Neuronal stem cell (in vitro differentiated cells): Measurements from ENCODE around the gene FADS2.

Experiments used
- DNase-seq: peaks from one replicate; pipeline ENCODE4 v3.0.0-alpha.2; 2013; ENCODE audit warnings: low spot score
- H2AFZ ChIP-seq: one replicate; pipeline ENCODE4 v1.6.1; 2013; ENCODE audit warnings: mild to moderate bottlenecking, low read length, inconsistent platforms
- H2AK5ac ChIP-seq: 2 replicates; pipeline ENCODE4 v1.6.1; 2013; ENCODE audit warnings: low read depth, mild to moderate bottlenecking, inconsistent platforms, low read length, moderate library complexity, mixed read lengths
- H2BK120ac ChIP-seq: 2 replicates; pipeline ENCODE4 v1.6.1; 2013; ENCODE audit warnings: low read depth, mild to moderate bottlenecking, inconsistent platforms, low read length, moderate library complexity, mixed read lengths
- H2BK12ac ChIP-seq: one replicate; pipeline ENCODE4 v1.6.1; 2013; ENCODE audit warnings: low read length, inconsistent platforms
- H2BK15ac ChIP-seq: 2 replicates; pipeline ENCODE4 v1.6.1; 2013; ENCODE audit warnings: mild to moderate bottlenecking, low read length, inconsistent platforms, mixed read lengths
- H2BK5ac ChIP-seq: one replicate; pipeline ENCODE4 v1.6.1; 2013; ENCODE audit warnings: inconsistent platforms, mild to moderate bottlenecking, low read length, moderate library complexity
- H3K14ac ChIP-seq: one replicate; pipeline ENCODE4 v1.6.1; 2013; ENCODE audit warnings: low read length, inconsistent platforms
- H3K18ac ChIP-seq: 2 replicates; pipeline ENCODE4 v1.6.1; 2013; ENCODE audit warnings: low read length, inconsistent platforms
- H3K23ac ChIP-seq: 2 replicates; pipeline ENCODE4 v1.6.1; 2013; ENCODE audit warnings: low read depth, mild to moderate bottlenecking, mixed read lengths, low read length, inconsistent platforms; ENCODE audit not compliant: poor library complexity
- H3K27ac ChIP-seq: replicated peaks from 3 replicates; pipeline ENCODE4 v1.5.1; 2013; ENCODE audit warnings: low read length, inconsistent platforms
- H3K27me3 ChIP-seq, 3 experiments: 2 replicates each; pipeline ENCODE4 v1.6.1; 2013; ENCODE audit warnings: low read length in 3 of 3, mild to moderate bottlenecking in 2 of 3, inconsistent platforms in 1 of 3, low read depth in 1 of 3, mixed read lengths in 1 of 3, moderate library complexity in 1 of 3; ENCODE audit not compliant: control insufficient read depth in 3 of 3, insufficient read depth in 3 of 3
- H3K36me3 ChIP-seq, 2 donors: replicated peaks in 1 of 2; 2 replicates each; pipeline ENCODE4 v1.6.1; 2013; ENCODE audit warnings: low read length in 2 of 2; ENCODE audit not compliant: control insufficient read depth in 2 of 2, insufficient read depth in 2 of 2
- H3K4ac ChIP-seq: 2 replicates; pipeline ENCODE4 v1.6.1; 2013; ENCODE audit warnings: inconsistent platforms, mild to moderate bottlenecking, low read length, moderate library complexity
- H3K4me1 ChIP-seq, 2 donors: 1 replicate in 1 of 2; 2 replicates in 1 of 2; pipeline ENCODE4 v1.6.1; 2013; ENCODE audit warnings: low read length in 2 of 2, low read depth in 1 of 2; ENCODE audit not compliant: control insufficient read depth in 2 of 2, insufficient read depth in 1 of 2
- H3K4me2 ChIP-seq: one replicate; pipeline ENCODE4 v1.6.1; 2013; ENCODE audit warnings: mild to moderate bottlenecking, low read length, inconsistent platforms; ENCODE audit not compliant: insufficient read depth, poor library complexity, severe bottlenecking
- H3K4me3 ChIP-seq, 2 donors: 2 replicates each; pipeline ENCODE4 v1.5.1; 2013; ENCODE audit warnings: low read length in 2 of 2, mild to moderate bottlenecking in 2 of 2, inconsistent platforms in 1 of 2, moderate library complexity in 1 of 2
- H3K79me1 ChIP-seq: one replicate; pipeline ENCODE4 v1.6.1; 2013; ENCODE audit warnings: low read depth, mild to moderate bottlenecking, inconsistent platforms, low read length, moderate library complexity
- H3K9ac ChIP-seq: one replicate; pipeline ENCODE4 v1.6.1; 2013; ENCODE audit warnings: mild to moderate bottlenecking, low read depth, low read length, inconsistent platforms; ENCODE audit not compliant: poor library complexity
- H3K9me3 ChIP-seq, 2 donors: replicated peaks in 1 of 2; 2 replicates each; pipeline versions ENCODE3 to v1.6.1; 2013; ENCODE audit warnings: low read length in 2 of 2, mild to moderate bottlenecking in 2 of 2, inconsistent platforms in 1 of 2, low read depth in 1 of 2, mixed read lengths in 1 of 2, moderate library complexity in 1 of 2; ENCODE audit not compliant: control insufficient read depth in 2 of 2, insufficient read depth in 1 of 2
- H4K8ac ChIP-seq: one replicate; pipeline ENCODE4 v1.6.1; 2013; ENCODE audit warnings: low read depth, mild to moderate bottlenecking, inconsistent platforms, low read length, moderate library complexity
- H4K91ac ChIP-seq: one replicate; pipeline ENCODE4 v1.6.1; 2013; ENCODE audit warnings: low read length, low read depth, mild to moderate bottlenecking, inconsistent platforms; ENCODE audit not compliant: poor library complexity
- WGBS, 2 donors: extraction: QIAGEN DNeasy Blood & Tissue Kit; methylation state at CpG; one replicate each; pipeline ENCODE4 v1.1.7; 2013; ENCODE audit warnings: missing lambda C conversion rate in 2 of 2, mixed read lengths in 1 of 2; ENCODE audit not compliant: insufficient read length in 2 of 2, insufficient replicate concordance in 1 of 2; ENCODE audit errors: extremely low coverage in 2 of 2; 5-methylcytosine and 5-hydroxymethylcytosine counted together

FADS2 gene

GRCh38 chr11:61816736-61817455, 11.2 kb upstream of the FADS2 start, which contains the start of gene FADS1:
Gene FADS1 (minus strand): TSS chr11:61817003. CDS start chr11:61816929, 74 bp downstream.
- peak; percentile 93 for DNase-seq
- peak within 1 kb of the TSS; percentile 99 for H3K9ac ChIP-seq

GRCh38 chr11:61817471-61818202, 10.5 kb upstream of the FADS2 start:
- Histone ChIP-seq H2AK5ac (no peak overlapping the region), H3K27me3 (no peaks in the 10 kb centered on the region), H2BK15ac (no peak overlapping the region), H2BK5ac (no peak overlapping the region), H3K4me1 (peaks cover 14 to 19% of the 10 kb centered on the region in 2 donors), H2AFZ (peak overlapping the region; percentile 72), H3K4me3 (peak overlapping the region; percentile 91 to 97), H3K9me3 (peaks cover 0 to 3% of the 10 kb centered on the region in 2 donors), H3K23ac (no peak overlapping the region), H3K18ac (no peak overlapping the region), H3K9ac (no peak overlapping the region), H3K14ac (no peak overlapping the region), H2BK120ac (no peak overlapping the region), H2BK12ac (no peak overlapping the region), H3K79me1 (peaks cover 18% of the 10 kb centered on the region), H3K36me3 (peaks cover 13 to 29% of the 10 kb centered on the region in 2 donors), H3K4me2 (peak overlapping the region; percentile 54), H3K4ac (no peak overlapping the region), H3K27ac (peak overlapping the region; percentile 85), H4K8ac (no peak overlapping the region), H4K91ac (no peak overlapping the region)
- no CpG with 5 or more reads among the region's 6 CpGs for WGBS, 2 donors
- no peak for DNase-seq

More at GRCh38 chr11:61816736-61817455, 11.2 kb upstream of the FADS2 start, which contains the start of gene FADS1:
- no peaks in the 10 kb centered on the region for H3K27me3 ChIP-seq
- H3K27ac ChIP-seq, result peak within 1 kb of the TSS; percentile 85
- peak within 1 kb of the TSS; percentile 100 for H2BK120ac ChIP-seq
- peak within 1 kb of the TSS; percentile 91 to 97 for H3K4me3 ChIP-seq
- peak within 1 kb of the TSS; percentile 99 for H2BK15ac ChIP-seq
- peaks cover 20 to 37% of the 10 kb centered on the region in 2 donors for H3K36me3 ChIP-seq
- H3K23ac ChIP-seq, result peak within 1 kb of the TSS; percentile 99
- H3K4ac ChIP-seq, result peak within 1 kb of the TSS; percentile 99
- peak within 1 kb of the TSS; percentile 100 for H2AK5ac ChIP-seq
- H3K14ac ChIP-seq, result peak within 1 kb of the TSS; percentile 99
- H4K91ac ChIP-seq, result peak within 1 kb of the TSS; percentile 97
- H3K18ac ChIP-seq, result peak within 1 kb of the TSS; percentile 100
- peak within 1 kb of the TSS; percentile 87 for H3K4me2 ChIP-seq
- H3K79me1 ChIP-seq, result peaks cover 25% of the 10 kb centered on the region
- no CpG with 5 or more reads among the region's 73 CpGs for WGBS, 2 donors
- H3K9me3 ChIP-seq, result peaks cover 0 to 3% of the 10 kb centered on the region in 2 donors
- H4K8ac ChIP-seq, result no peak within 1 kb of the TSS
- H2BK5ac ChIP-seq, result peak within 1 kb of the TSS; percentile 99
- H2AFZ ChIP-seq, result peak within 1 kb of the TSS; percentile 72
- H3K4me1 ChIP-seq, result peaks cover 14 to 19% of the 10 kb centered on the region in 2 donors
- peak within 1 kb of the TSS; percentile 86 for H2BK12ac ChIP-seq

- no peaks in the 10 kb centered on the region for H3K27me3 ChIP-seq
- no peak overlapping the region for H2BK120ac ChIP-seq
- no peak overlapping the region for H4K91ac ChIP-seq
- H3K4me2 ChIP-seq, result no peak overlapping the region
- no peak overlapping the region for H3K18ac ChIP-seq
- H3K9ac ChIP-seq, result no peak overlapping the region
- H2AFZ ChIP-seq, result no peak overlapping the region
- no peak overlapping the region for H3K14ac ChIP-seq
- no peak for DNase-seq
- peaks cover 5 to 18% of the 10 kb centered on the region in 2 donors for H3K36me3 ChIP-seq
- H2BK15ac ChIP-seq, result no peak overlapping the region
- no peak overlapping the region for H4K8ac ChIP-seq
- H2AK5ac ChIP-seq, result no peak overlapping the region
- no CpG with 5 or more reads among the region's 2 CpGs for WGBS, 2 donors
- H3K23ac ChIP-seq, result no peak overlapping the region
- peaks cover 11% of the 10 kb centered on the region for H3K79me1 ChIP-seq
- no peak overlapping the region for H3K27ac ChIP-seq
- peaks cover 4 to 10% of the 10 kb centered on the region in 2 donors for H3K4me1 ChIP-seq
- H2BK5ac ChIP-seq, result no peak overlapping the region
- H3K4ac ChIP-seq, result no peak overlapping the region
- H2BK12ac ChIP-seq, result no peak overlapping the region
- no peaks in the 10 kb centered on the region for H3K9me3 ChIP-seq
- H3K4me3 ChIP-seq, result no peak overlapping the region
Observed at GRCh38 chr11:61820174-61820573, 7.9 kb upstream of the FADS2 start.
